Neural progenitor cell (in vitro differentiated cells): ENCODE results near the gene TMEM51. TPM values are rescaled to one million over a fixed set of nuclear protein-coding genes. Genes with fewer than 3 reads are reported as not detected.

ENCODE experiments used
- DNase-seq: peaks from one replicate; pipeline ENCODE4 v3.0.0-alpha.2; 2016; ENCODE audit warnings: low spot score
- H2AFZ ChIP-seq: fragments of 200-600 bp; sonication (generic); replicated peaks from 2 replicates; pipeline ENCODE4 v1.6.1; 2016; ENCODE audit warnings: antibody characterized with exemption
- H3F3A ChIP-seq: fragments of 200-600 bp; sonication (generic); 2 replicates; pipeline ENCODE4 v1.6.1; 2016; ENCODE audit warnings: antibody characterized with exemption, low read depth
- H3K27ac ChIP-seq: fragments of 200-600 bp; sonication (generic); 2 replicates; pipeline ENCODE4 v1.5.1; 2016; ENCODE audit warnings: mild to moderate bottlenecking
- H3K27me3 ChIP-seq: fragments of 200-600 bp; sonication (generic); 2 replicates; pipeline ENCODE4 v1.6.1; 2016; ENCODE audit warnings: mild to moderate bottlenecking, moderate library complexity
- H3K36me3 ChIP-seq: fragments of 200-600 bp; sonication (generic); 2 replicates; pipeline ENCODE4 v1.5.1; 2016
- H3K4me1 ChIP-seq: fragments of 200-600 bp; sonication (generic); 2 replicates; pipeline ENCODE4 v1.6.1; 2016; ENCODE audit warnings: mixed run types
- H3K4me2 ChIP-seq: fragments of 200-600 bp; sonication (generic); 2 replicates; pipeline ENCODE4 v1.6.1; 2016
- H3K4me3 ChIP-seq: fragments of 200-600 bp; sonication (generic); 2 replicates; pipeline ENCODE4 v1.5.1; 2016
- H3K79me2 ChIP-seq: fragments of 200-600 bp; sonication (generic); 2 replicates; pipeline ENCODE4 v1.6.1; 2016; ENCODE audit warnings: low read depth
- H3K9ac ChIP-seq: fragments of 200-600 bp; sonication (generic); 2 replicates; pipeline ENCODE4 v1.6.1; 2016
- H3K9me3 ChIP-seq: fragments of 200-600 bp; sonication (generic); 2 replicates; pipeline ENCODE4 v1.5.1; 2016; ENCODE audit warnings: low read depth
- H4K20me1 ChIP-seq: fragments of 200-600 bp; sonication (generic); 2 replicates; pipeline ENCODE4 v1.6.1; 2016; ENCODE audit warnings: low read depth
- H3K27ac Mint-ChIP-seq: 3 replicates; pipeline ENCODE4 v1.8.0; 2021; ENCODE audit warnings: mixed read lengths
- H3K27me3 Mint-ChIP-seq: 2 replicates; pipeline ENCODE4 v1.8.0; 2022; ENCODE audit warnings: low read depth, mild to moderate bottlenecking, inconsistent platforms, moderate library complexity, mixed read lengths; ENCODE audit not compliant: insufficient read depth
- H3K36me3 Mint-ChIP-seq: 3 replicates; pipeline ENCODE4 v1.8.0; 2021; ENCODE audit warnings: mixed read lengths
- H3K4me1 Mint-ChIP-seq: 3 replicates; pipeline ENCODE4 v1.8.0; 2021; ENCODE audit warnings: mixed read lengths
- H3K4me3 Mint-ChIP-seq: 3 replicates; pipeline ENCODE4 v1.8.0; 2021; ENCODE audit warnings: mild to moderate bottlenecking, moderate library complexity, mixed read lengths
- H3K9me3 Mint-ChIP-seq: 3 replicates; pipeline ENCODE4 v1.8.0; 2020; ENCODE audit warnings: mixed read lengths
- EZH2 ChIP-seq: fragments of 200-600 bp; sonication (generic); IDR thresholded peaks from 2 replicates; pipeline ENCODE4 v1.6.1; 2017; ENCODE audit warnings: antibody characterized with exemption, mild to moderate bottlenecking, moderate library complexity
- EZH2phosphoT487 ChIP-seq: fragments of 200-600 bp; sonication (generic); IDR thresholded peaks from 2 replicates; pipeline ENCODE4 v1.6.1; 2017; ENCODE audit warnings: antibody characterized with exemption
- total RNA-seq: library from RNA; depleted of rRNA; stranded (reverse); fragments of >200 nt; gene quantifications from 2 replicates; pipeline ENCODE4 v1.2.3, GENCODE V29; 2015; ENCODE audit warnings: low replicate concordance
- TF ChIP-seq, protein P1 (sequence below): fragments of 200-600 bp; sonication (generic); IDR thresholded peaks from 2 replicates; pipeline ENCODE4 v1.5.1; 2017; ENCODE audit warnings: antibody characterized with exemption, mild to moderate bottlenecking

TMEM51 gene, protein sequence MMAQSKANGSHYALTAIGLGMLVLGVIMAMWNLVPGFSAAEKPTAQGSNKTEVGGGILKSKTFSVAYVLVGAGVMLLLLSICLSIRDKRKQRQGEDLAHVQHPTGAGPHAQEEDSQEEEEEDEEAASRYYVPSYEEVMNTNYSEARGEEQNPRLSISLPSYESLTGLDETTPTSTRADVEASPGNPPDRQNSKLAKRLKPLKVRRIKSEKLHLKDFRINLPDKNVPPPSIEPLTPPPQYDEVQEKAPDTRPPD
- total RNA-seq, result 5.2 and 6.2 TPM in 2 replicates

DNA sequence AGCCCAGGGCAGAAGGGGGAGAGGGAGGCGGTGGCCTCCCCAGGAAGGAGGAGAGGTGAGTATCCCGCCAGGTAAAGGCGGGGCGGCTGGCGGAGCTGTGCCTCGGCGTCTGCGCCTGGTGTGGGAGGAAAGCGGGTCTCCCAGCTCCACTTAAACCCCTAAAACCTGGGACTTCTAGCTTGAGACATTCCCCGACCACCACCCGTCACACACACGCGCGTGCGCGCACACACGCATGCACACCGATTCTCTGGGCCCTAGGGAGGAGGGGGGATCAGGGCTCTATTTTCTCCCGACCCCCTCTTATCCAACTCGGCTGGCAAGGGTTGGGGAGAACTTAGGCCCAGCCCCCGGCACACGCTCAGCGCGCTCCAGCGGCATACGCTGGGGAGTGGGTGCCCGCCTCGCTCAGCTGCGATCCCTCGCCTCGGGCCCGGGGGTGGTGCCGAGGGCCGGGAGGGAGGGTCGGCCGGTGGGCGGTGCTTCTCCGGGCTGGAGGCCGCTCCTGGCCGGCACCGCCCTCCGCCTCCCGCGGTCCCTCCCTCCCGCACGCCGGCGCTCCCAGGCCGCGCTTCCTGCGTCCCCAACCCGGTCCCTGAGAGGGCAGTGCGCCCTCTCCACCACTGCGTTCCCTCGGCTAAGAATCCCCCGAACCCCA lies at the start of gene TMEM51:
Gene TMEM51 (plus strand): TSS at position 564 of the 658 bp plus-strand sequence. CDS start 61,341 bp downstream, outside the sequence.
- TF ChIP-seq EZH2phosphoT487 (no peak), EZH2 (peak; percentile 25)
- no peaks in the 10 kb centered on the region for H3K79me2 ChIP-seq
- peaks cover 15% of the 10 kb centered on the region for H3F3A ChIP-seq
- Mint-ChIP-seq H3K27ac (peak within 1 kb of the TSS; percentile 74), H3K4me3 (peak within 1 kb of the TSS; percentile 95), H3K4me1 (peaks cover 44% of the 10 kb centered on the region), H3K27me3 (peaks cover 22% of the 10 kb centered on the region), H3K9me3 (no peaks in the 10 kb centered on the region), H3K36me3 (peaks cover 4% of the 10 kb centered on the region)
- H3K36me3 ChIP-seq, result no peaks in the 10 kb centered on the region
- H3K9me3 ChIP-seq, result no peaks in the 10 kb centered on the region
- peaks cover 72% of the 10 kb centered on the region for H3K27me3 ChIP-seq
- no peak within 1 kb of the TSS for H3K27ac ChIP-seq
- H3K4me3 ChIP-seq, result peak within 1 kb of the TSS; percentile 86
- H3K4me2 ChIP-seq, result peak within 1 kb of the TSS; percentile 84
- no peak within 1 kb of the TSS for H3K9ac ChIP-seq
- H4K20me1 ChIP-seq, result peaks cover 33% of the 10 kb centered on the region
- peak within 1 kb of the TSS; percentile 89 for H2AFZ ChIP-seq
- peak; percentile 93 for DNase-seq
- H3K4me1 ChIP-seq, result peaks cover 19% of the 10 kb centered on the region

DNA sequence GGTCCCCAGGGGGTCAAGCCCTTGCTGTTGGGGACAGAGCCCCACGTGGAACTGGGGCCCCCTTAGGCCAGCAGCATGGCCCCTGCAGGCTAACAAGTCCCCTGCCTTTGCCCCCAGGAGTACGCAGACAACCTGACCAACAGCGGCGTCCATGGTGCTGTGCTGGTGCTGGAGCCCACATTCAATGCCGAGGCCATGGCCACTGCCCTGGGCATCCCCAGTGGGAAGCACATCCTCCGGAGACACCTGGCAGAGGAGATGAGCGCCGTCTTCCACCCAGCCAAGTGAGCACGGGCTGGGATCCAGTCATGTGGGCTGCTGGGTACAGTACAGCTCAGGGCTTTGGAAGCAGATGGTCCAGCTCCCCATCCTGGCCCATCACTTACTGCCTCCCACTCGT lies 49.6 kb upstream of the TMEM51 start:
- H3K9me3 Mint-ChIP-seq, result peaks cover 9% of the 10 kb centered on the region
- peaks cover 24% of the 10 kb centered on the region for H3K4me1 Mint-ChIP-seq
- Histone ChIP-seq H3K4me1 (no peaks in the 10 kb centered on the region), H3K36me3 (no peaks in the 10 kb centered on the region), H3K9me3 (no peaks in the 10 kb centered on the region), H3K4me2 (no peak overlapping the region), H3K4me3 (no peak overlapping the region), H3K27ac (no peak overlapping the region), H3K27me3 (peaks cover 16% of the 10 kb centered on the region), H2AFZ (no peak overlapping the region), H3F3A (no peaks in the 10 kb centered on the region), H3K9ac (no peak overlapping the region), H3K79me2 (no peaks in the 10 kb centered on the region), H4K20me1 (no peaks in the 10 kb centered on the region)
- H3K27ac Mint-ChIP-seq, result no peak overlapping the region
- H3K36me3 Mint-ChIP-seq, result peaks cover 7% of the 10 kb centered on the region
- no peak overlapping the region for H3K4me3 Mint-ChIP-seq
- no peak for DNase-seq
- H3K27me3 Mint-ChIP-seq, result peaks cover 24% of the 10 kb centered on the region
- TF ChIP-seq, protein P1, sequence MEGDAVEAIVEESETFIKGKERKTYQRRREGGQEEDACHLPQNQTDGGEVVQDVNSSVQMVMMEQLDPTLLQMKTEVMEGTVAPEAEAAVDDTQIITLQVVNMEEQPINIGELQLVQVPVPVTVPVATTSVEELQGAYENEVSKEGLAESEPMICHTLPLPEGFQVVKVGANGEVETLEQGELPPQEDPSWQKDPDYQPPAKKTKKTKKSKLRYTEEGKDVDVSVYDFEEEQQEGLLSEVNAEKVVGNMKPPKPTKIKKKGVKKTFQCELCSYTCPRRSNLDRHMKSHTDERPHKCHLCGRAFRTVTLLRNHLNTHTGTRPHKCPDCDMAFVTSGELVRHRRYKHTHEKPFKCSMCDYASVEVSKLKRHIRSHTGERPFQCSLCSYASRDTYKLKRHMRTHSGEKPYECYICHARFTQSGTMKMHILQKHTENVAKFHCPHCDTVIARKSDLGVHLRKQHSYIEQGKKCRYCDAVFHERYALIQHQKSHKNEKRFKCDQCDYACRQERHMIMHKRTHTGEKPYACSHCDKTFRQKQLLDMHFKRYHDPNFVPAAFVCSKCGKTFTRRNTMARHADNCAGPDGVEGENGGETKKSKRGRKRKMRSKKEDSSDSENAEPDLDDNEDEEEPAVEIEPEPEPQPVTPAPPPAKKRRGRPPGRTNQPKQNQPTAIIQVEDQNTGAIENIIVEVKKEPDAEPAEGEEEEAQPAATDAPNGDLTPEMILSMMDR, result no peak
- TF ChIP-seq EZH2 (no peak), EZH2phosphoT487 (no peak)

DNA sequence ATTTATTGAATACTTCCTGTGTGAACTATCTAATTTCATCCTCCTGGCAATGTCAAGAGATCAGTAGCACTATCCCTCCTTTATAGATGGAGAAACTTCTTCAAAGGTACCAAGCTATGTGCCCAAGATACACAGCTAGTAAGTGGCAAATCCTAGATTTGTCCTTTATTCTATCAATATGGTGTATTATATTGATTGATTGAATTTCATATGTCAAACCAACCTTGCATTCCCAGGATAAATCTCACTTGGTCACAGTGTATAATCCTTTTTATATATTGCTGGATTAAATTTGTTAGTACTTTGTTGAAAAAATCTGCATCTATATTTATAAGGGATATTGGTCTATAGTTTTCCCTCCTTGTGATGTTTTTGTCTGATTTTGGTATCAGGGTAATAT lies 48.8 kb upstream of the TMEM51 start:
- DNase-seq, result no peak

More for the DNA sequence above, 48.8 kb upstream of the TMEM51 start:
- peaks cover 9% of the 10 kb centered on the region for H3K9me3 Mint-ChIP-seq
- H3K36me3 Mint-ChIP-seq, result peaks cover 7% of the 10 kb centered on the region
- no peak overlapping the region for H3K27ac Mint-ChIP-seq
- H3K4me3 Mint-ChIP-seq, result no peak overlapping the region
- Histone ChIP-seq H3F3A (no peaks in the 10 kb centered on the region), H3K4me1 (no peaks in the 10 kb centered on the region), H3K27me3 (peaks cover 16% of the 10 kb centered on the region), H3K27ac (no peak overlapping the region), H2AFZ (no peak overlapping the region), H3K4me3 (no peak overlapping the region), H3K4me2 (no peak overlapping the region), H3K36me3 (no peaks in the 10 kb centered on the region), H3K9me3 (no peaks in the 10 kb centered on the region), H3K79me2 (no peaks in the 10 kb centered on the region), H4K20me1 (no peaks in the 10 kb centered on the region), H3K9ac (no peak overlapping the region)
- H3K4me1 Mint-ChIP-seq, result peaks cover 15% of the 10 kb centered on the region
- TF ChIP-seq EZH2 (no peak), EZH2phosphoT487 (no peak)
- TF ChIP-seq, protein P1, result no peak
- peaks cover 24% of the 10 kb centered on the region for H3K27me3 Mint-ChIP-seq
